HEK293 (cell line): ENCODE data around the gene TSPAN3.
A peak's percentile ranks its signal among the peaks of the same experiment; 100 is the strongest.

ENCODE experiments used
- CTCF ChIA-PET: fragments of 350-600 bp; formaldehyde crosslinking; extraction: SDS; loops from one replicate; lab custom pipeline; 2021; ENCODE audit warnings: antibody characterized with exemption; lab: Yijun Ruan, JAX
- POLR2A ChIA-PET: fragments of 300-600 bp; formaldehyde crosslinking; extraction: SDS; loops from one replicate; lab custom pipeline; 2020; ENCODE audit warnings: antibody characterized with exemption, inconsistent platforms; lab: Yijun Ruan, JAX
- H3K27ac ChIP-seq: fragments of 200-500 bp; sonication (Bioruptor generic); 2 replicates; pipeline ENCODE4 v1.5.1; 2014; ENCODE audit warnings: low read depth, low read length, control low read depth, inconsistent platforms; ENCODE audit errors: extremely low read depth
- H3K36me3 ChIP-seq, 2 experiments: fragments of 200-500 bp in 1 of 2; sonication (Bioruptor generic) in 1 of 2; 1 replicate in 1 of 2; 2 replicates in 1 of 2; pipeline ENCODE4 v1.5.1; 2014 to 2017; ENCODE audit warnings: inconsistent platforms in 2 of 2, low read length in 2 of 2; ENCODE audit not compliant: control insufficient read depth in 2 of 2, insufficient read depth in 1 of 2
- H3K4me1 ChIP-seq: fragments of 200-500 bp; sonication (Bioruptor generic); 2 replicates; pipeline ENCODE4 v1.5.1; 2014; ENCODE audit warnings: mild to moderate bottlenecking, low read length, inconsistent platforms; ENCODE audit not compliant: control insufficient read depth, insufficient read depth
- H3K4me3 ChIP-seq: 2 replicates; pipeline ENCODE4 v1.5.1; 2011; ENCODE audit warnings: low read depth, mild to moderate bottlenecking, control low read depth, low read length, moderate library complexity
- H3K9me3 ChIP-seq: fragments of 200-500 bp; sonication (Bioruptor generic); 2 replicates; pipeline ENCODE4 v1.5.1; 2014; ENCODE audit warnings: low read depth, low read length, inconsistent platforms; ENCODE audit not compliant: control insufficient read depth, insufficient read depth
- EGR2 ChIP-seq: fragments of 450-650 bp; formaldehyde crosslinking; IDR thresholded peaks from 2 replicates; pipeline ENCODE4 v1.5.1; 2016; ENCODE audit warnings: low read depth, missing biosample characterization, missing genetic modification characterization
- ELK4 ChIP-seq: IDR thresholded peaks from 2 replicates; pipeline ENCODE4 v1.6.1; 2011; ENCODE audit warnings: mild to moderate bottlenecking, low read depth, low read length, borderline replicate concordance
- HOXD13 ChIP-seq: sonication (generic); formaldehyde crosslinking; IDR thresholded peaks from 2 replicates; pipeline ENCODE4 v1.8.0; 2022; ENCODE audit warnings: missing genetic modification reagents, borderline replicate concordance
- KLF10 ChIP-seq: fragments of 450-650 bp; IDR thresholded peaks from 2 replicates; pipeline ENCODE4 v1.5.1; 2018; ENCODE audit warnings: missing biosample characterization, mild to moderate bottlenecking, missing genetic modification characterization
- MEIS1 ChIP-seq: sonication (generic); formaldehyde crosslinking; IDR thresholded peaks from 2 replicates; pipeline ENCODE4 v1.8.1; 2022; ENCODE audit warnings: missing genetic modification reagents, mild to moderate bottlenecking, borderline replicate concordance
- RBAK ChIP-seq: fragments of 450-650 bp; formaldehyde crosslinking; IDR thresholded peaks from 2 replicates; pipeline ENCODE4 v1.5.1; 2016; ENCODE audit warnings: missing biosample characterization, missing genetic modification characterization
- SCRT1 ChIP-seq: fragments of 450-650 bp; formaldehyde crosslinking; IDR thresholded peaks from 2 replicates; pipeline ENCODE4 v1.5.1; 2016; ENCODE audit warnings: missing biosample characterization, missing genetic modification characterization, borderline replicate concordance
- ZBTB17 ChIP-seq: fragments of 450-650 bp; formaldehyde crosslinking; IDR thresholded peaks from 2 replicates; pipeline ENCODE4 v1.5.1; 2016; ENCODE audit warnings: missing biosample characterization, missing genetic modification characterization
- ZBTB48 ChIP-seq: fragments of 450-650 bp; formaldehyde crosslinking; IDR thresholded peaks from 2 replicates; pipeline ENCODE4 v1.5.1; 2016; ENCODE audit warnings: missing biosample characterization, missing genetic modification characterization
- ZBTB49 ChIP-seq: fragments of 450-650 bp; formaldehyde crosslinking; IDR thresholded peaks from 2 replicates; pipeline ENCODE4 v1.5.1; 2016; ENCODE audit warnings: missing biosample characterization, missing genetic modification characterization, low read depth
- ZFHX2 ChIP-seq: fragments of 450-650 bp; formaldehyde crosslinking; conservative IDR thresholded peaks from 2 replicates; pipeline ENCODE4 v1.5.1; 2016; ENCODE audit warnings: missing biosample characterization, missing genetic modification characterization
- ZFP37 ChIP-seq: fragments of 450-650 bp; formaldehyde crosslinking; IDR thresholded peaks from 2 replicates; pipeline ENCODE4 v1.5.1; 2016; ENCODE audit warnings: missing biosample characterization, missing genetic modification characterization
- ZNF16 ChIP-seq: fragments of 450-650 bp; formaldehyde crosslinking; IDR thresholded peaks from 2 replicates; pipeline ENCODE4 v1.5.1; 2016; ENCODE audit warnings: low read depth, missing biosample characterization, missing genetic modification characterization
- ZNF19 ChIP-seq: fragments of 450-650 bp; formaldehyde crosslinking; IDR thresholded peaks from 2 replicates; pipeline ENCODE4; 2016; ENCODE audit warnings: missing biosample characterization, missing genetic modification characterization, low read depth
- ZNF211 ChIP-seq: fragments of 450-650 bp; formaldehyde crosslinking; IDR thresholded peaks from 2 replicates; pipeline ENCODE4 v1.5.1; 2016; ENCODE audit warnings: low read depth, missing biosample characterization, missing genetic modification characterization
- ZNF426 ChIP-seq: fragments of 450-650 bp; formaldehyde crosslinking; IDR thresholded peaks from 2 replicates; pipeline ENCODE4 v1.5.1; 2017; ENCODE audit warnings: missing biosample characterization, missing genetic modification characterization, mild to moderate bottlenecking, inconsistent platforms, moderate library complexity
- ZNF449 ChIP-seq: fragments of 450-650 bp; formaldehyde crosslinking; IDR thresholded peaks from 2 replicates; pipeline ENCODE4 v1.5.1; 2017; ENCODE audit warnings: missing biosample characterization, mild to moderate bottlenecking, missing genetic modification characterization, moderate library complexity
- ZNF544 ChIP-seq: fragments of 450-650 bp; formaldehyde crosslinking; IDR thresholded peaks from 2 replicates; pipeline ENCODE4 v1.5.0; 2017; ENCODE audit warnings: missing biosample characterization, missing genetic modification characterization
- ZNF596 ChIP-seq: fragments of 450-650 bp; IDR thresholded peaks from 2 replicates; pipeline ENCODE4 v1.5.0; 2018; ENCODE audit warnings: missing biosample characterization, mild to moderate bottlenecking, missing genetic modification characterization, moderate library complexity
- ZNF621 ChIP-seq: fragments of 450-650 bp; formaldehyde crosslinking; IDR thresholded peaks from 2 replicates; pipeline ENCODE4 v1.5.1; 2017; ENCODE audit warnings: missing biosample characterization, missing genetic modification characterization
- ZNF792 ChIP-seq: fragments of 450-650 bp; formaldehyde crosslinking; IDR thresholded peaks from 2 replicates; pipeline ENCODE4 v1.5.1; 2016; ENCODE audit warnings: missing biosample characterization, missing genetic modification characterization
- ZNF837 ChIP-seq: fragments of 450-650 bp; formaldehyde crosslinking; IDR thresholded peaks from 2 replicates; pipeline ENCODE4 v1.5.1; 2016; ENCODE audit warnings: missing biosample characterization, missing genetic modification characterization
- TF ChIP-seq, protein P1 (sequence below): fragments of 450-650 bp; formaldehyde crosslinking; IDR thresholded peaks from 2 replicates; pipeline ENCODE4 v1.5.1; 2016; ENCODE audit warnings: missing biosample characterization, missing genetic modification characterization, low read depth
- TF ChIP-seq, protein P2 (sequence below): fragments of 450-650 bp; formaldehyde crosslinking; IDR thresholded peaks from 2 replicates; pipeline ENCODE4 v1.5.1; 2016; ENCODE audit warnings: missing biosample characterization, missing genetic modification characterization
- TF ChIP-seq, protein P3 (sequence below): fragments of 450-650 bp; formaldehyde crosslinking; IDR thresholded peaks from 2 replicates; pipeline ENCODE4 v1.5.1; 2016; ENCODE audit warnings: missing biosample characterization, missing genetic modification characterization

The TSPAN3 gene

GRCh38 chr15:77097248-77097721 lies 26.4 kb upstream of the TSPAN3 start:
- Histone ChIP-seq H3K9me3 (no peaks in the 10 kb centered on the region), H3K36me3 (no peaks in the 10 kb centered on the region), H3K4me3 (no peak overlapping the region), H3K4me1 (no peaks in the 10 kb centered on the region), H3K27ac (no peak overlapping the region)
- CTCF ChIA-PET: interaction anchor here (0.6 to 1.6 kb wide), 7 partner anchors 10 to 778 kb away, joined by 3 to 6 read pairs (median 4); no protein-coding TSS in a partner anchor
- TF ChIP-seq HOXD13 (CRISPR knock-in tag): no peak
- no peak for TF ChIP-seq ZNF19 (tag by site-specific recombination)
- TF ChIP-seq ZFP37 (tag by site-specific recombination): no peak
- TF ChIP-seq EGR2 (tag by site-specific recombination): peak; percentile 73; the same call in 1 of the 2 replicates
- peak; percentile 78 for TF ChIP-seq ZFHX2 (tag by site-specific recombination)
- no peak for TF ChIP-seq ZNF544 (tag by site-specific recombination)
- TF ChIP-seq ZNF449: no peak
- no peak for TF ChIP-seq ZNF837 (tag by site-specific recombination)
- TF ChIP-seq, protein P1, sequence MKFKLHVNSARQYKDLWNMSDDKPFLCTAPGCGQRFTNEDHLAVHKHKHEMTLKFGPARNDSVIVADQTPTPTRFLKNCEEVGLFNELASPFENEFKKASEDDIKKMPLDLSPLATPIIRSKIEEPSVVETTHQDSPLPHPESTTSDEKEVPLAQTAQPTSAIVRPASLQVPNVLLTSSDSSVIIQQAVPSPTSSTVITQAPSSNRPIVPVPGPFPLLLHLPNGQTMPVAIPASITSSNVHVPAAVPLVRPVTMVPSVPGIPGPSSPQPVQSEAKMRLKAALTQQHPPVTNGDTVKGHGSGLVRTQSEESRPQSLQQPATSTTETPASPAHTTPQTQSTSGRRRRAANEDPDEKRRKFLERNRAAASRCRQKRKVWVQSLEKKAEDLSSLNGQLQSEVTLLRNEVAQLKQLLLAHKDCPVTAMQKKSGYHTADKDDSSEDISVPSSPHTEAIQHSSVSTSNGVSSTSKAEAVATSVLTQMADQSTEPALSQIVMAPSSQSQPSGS (tag by site-specific recombination): no peak
- no peak for TF ChIP-seq ZBTB49 (tag by site-specific recombination)
- POLR2A ChIA-PET: no interaction called here

- Histone ChIP-seq H3K9me3 (no peaks in the 10 kb centered on the region), H3K36me3 (no peaks in the 10 kb centered on the region), H3K27ac (no peak overlapping the region), H3K4me3 (no peak overlapping the region), H3K4me1 (no peaks in the 10 kb centered on the region)
- ChIA-PET POLR2A (no interaction called here), CTCF (interaction anchor here (1.0 to 1.6 kb wide), 5 partner anchors 11 to 401 kb away, joined by 3 to 8 read pairs (median 4); no protein-coding TSS in a partner anchor)
- TF ChIP-seq ZBTB48: no peak
- no peak for TF ChIP-seq RBAK (tag by site-specific recombination)
- TF ChIP-seq MEIS1 (CRISPR knock-in tag): no peak
- TF ChIP-seq ZNF596 (tag by site-specific recombination): no peak
- TF ChIP-seq ZNF621 (tag by site-specific recombination): no peak
- no peak for TF ChIP-seq SCRT1 (tag by site-specific recombination)
- no peak for TF ChIP-seq ZNF792 (tag by site-specific recombination)
- TF ChIP-seq ELK4: no peak
- TF ChIP-seq, protein P2, sequence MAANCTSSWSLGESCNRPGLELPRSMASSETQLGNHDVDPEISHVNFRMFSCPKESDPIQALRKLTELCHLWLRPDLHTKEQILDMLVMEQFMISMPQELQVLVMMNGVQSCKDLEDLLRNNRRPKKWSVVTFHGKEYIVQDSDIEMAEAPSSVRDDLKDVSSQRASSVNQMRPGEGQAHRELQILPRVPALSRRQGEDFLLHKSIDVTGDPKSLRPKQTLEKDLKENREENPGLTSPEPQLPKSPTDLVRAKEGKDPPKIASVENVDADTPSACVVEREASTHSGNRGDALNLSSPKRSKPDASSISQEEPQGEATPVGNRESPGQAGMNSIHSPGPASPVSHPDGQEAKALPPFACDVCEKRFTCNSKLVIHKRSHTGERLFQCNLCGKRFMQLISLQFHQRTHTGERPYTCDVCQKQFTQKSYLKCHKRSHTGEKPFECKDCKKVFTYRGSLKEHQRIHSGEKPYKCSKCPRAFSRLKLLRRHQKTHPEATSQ (tag by site-specific recombination): no peak
- TF ChIP-seq ZBTB17 (tag by site-specific recombination): no peak
- TF ChIP-seq ZNF16 (tag by site-specific recombination): no peak
- no peak for TF ChIP-seq KLF10 (tag by site-specific recombination)
- no peak for TF ChIP-seq ZNF211
- TF ChIP-seq, protein P3, sequence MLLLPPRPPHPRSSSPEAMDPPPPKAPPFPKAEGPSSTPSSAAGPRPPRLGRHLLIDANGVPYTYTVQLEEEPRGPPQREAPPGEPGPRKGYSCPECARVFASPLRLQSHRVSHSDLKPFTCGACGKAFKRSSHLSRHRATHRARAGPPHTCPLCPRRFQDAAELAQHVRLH: no peak
- no peak for TF ChIP-seq ZNF426 (tag by site-specific recombination)
Observed at GRCh38 chr15:77096541-77096940, 25.6 kb upstream of the TSPAN3 start.
